Stimulated activated CD8-positive, alpha-beta memory T cell treated with anti-CD3 and anti-CD28 coated beads, Interleukin-12 subunit alpha, Interleukin-12 subunit beta, amount 100 ng/mL, for 24 hours (primary cell): ENCODE measurements around the gene CD300LF.

Experiments
- DNase-seq: peaks from one replicate; pipeline ENCODE4 v3.0.0-alpha.2; 2020; ENCODE audit errors: extremely low read depth

The CD300LF gene

GRCh38 chr17:74712756-74713155 lies at the start of gene CD300LF:
Gene CD300LF (minus strand): TSS chr17:74712923. CDS start chr17:74712866, 57 bp downstream.
- no peak for DNase-seq

- DNase-seq, result no peak
Observed at GRCh38 chr17:74761931-74762330, 49.2 kb upstream of the CD300LF start.

GRCh38 chr17:74761419-74761818 lies 48.7 kb upstream of the CD300LF start:
- no peak for DNase-seq

- DNase-seq, result no peak
Observed at GRCh38 chr17:74760404-74761105, 47.8 kb upstream of the CD300LF start.

GRCh38 chr17:74759941-74760340 lies 47.2 kb upstream of the CD300LF start:
- no peak for DNase-seq

GRCh38 chr17:74759243-74759801 lies 46.6 kb upstream of the CD300LF start:
- no peak for DNase-seq

GRCh38 chr17:74758848-74759168 lies 46.1 kb upstream of the CD300LF start:
- no peak for DNase-seq

- no peak for DNase-seq
Observed at GRCh38 chr17:74757931-74758847, 45.5 kb upstream of the CD300LF start.

GRCh38 chr17:74757502-74757901 lies 44.8 kb upstream of the CD300LF start:
- DNase-seq, result no peak

- no peak for DNase-seq
Observed at GRCh38 chr17:74756891-74757290, 44.2 kb upstream of the CD300LF start.

- no peak for DNase-seq
Observed at GRCh38 chr17:74755533-74755932, 42.8 kb upstream of the CD300LF start.

- no peak for DNase-seq
Observed at GRCh38 chr17:74754832-74755231, 42.1 kb upstream of the CD300LF start.

- no peak for DNase-seq
Observed at GRCh38 chr17:74752822-74753401, 40.2 kb upstream of the CD300LF start.

- DNase-seq, result no peak
Observed at GRCh38 chr17:74752415-74752814, 39.7 kb upstream of the CD300LF start.

- DNase-seq, result no peak
Observed at GRCh38 chr17:74750327-74751069, 37.8 kb upstream of the CD300LF start.

GRCh38 chr17:74750039-74750326 lies 37.3 kb upstream of the CD300LF start:
- DNase-seq, result no peak

GRCh38 chr17:74749279-74750038 lies 36.7 kb upstream of the CD300LF start:
- no peak for DNase-seq

GRCh38 chr17:74748529-74749278 lies 36.0 kb upstream of the CD300LF start, which contains the start of gene NHERF1:
Gene NHERF1 (plus strand): TSS chr17:74748628. CDS start chr17:74748847, 219 bp downstream.
- DNase-seq, result peak; percentile 90

GRCh38 chr17:74748279-74748528 lies 35.5 kb upstream of the CD300LF start:
- DNase-seq, result no peak

GRCh38 chr17:74746922-74747321 lies 34.2 kb upstream of the CD300LF start:
- DNase-seq, result no peak

GRCh38 chr17:74746376-74746775 lies 33.7 kb upstream of the CD300LF start:
- DNase-seq, result no peak
